ENCODE results near the gene DNM2. TPM values are rescaled to one million over a fixed set of nuclear protein-coding genes. Genes with fewer than 3 reads are reported as not detected.

DNM2 gene
- total RNA-seq, 1 donor from 2014 or later = 184 TPM

DNA sequence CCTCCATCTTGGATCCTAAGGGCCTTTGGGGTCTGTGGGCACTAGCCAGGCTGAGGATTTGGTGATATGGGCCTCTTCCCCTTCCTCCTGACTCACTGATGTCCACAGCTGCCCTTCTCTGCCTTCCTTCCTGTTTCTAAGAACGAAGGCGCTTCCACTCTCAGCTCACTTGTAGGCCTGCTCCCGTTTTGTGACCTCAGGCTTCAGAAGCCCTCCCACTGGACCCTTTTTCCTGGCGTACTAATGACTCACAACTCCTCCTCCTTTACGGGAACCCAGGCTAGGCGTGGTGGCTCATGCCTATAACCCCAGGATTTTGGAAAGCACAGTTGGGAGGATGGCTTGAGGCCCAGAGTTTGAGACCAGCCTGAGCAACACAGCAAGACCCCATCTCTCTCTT is 62.5 kb downstream of the DNM2 start:
- Mint-ChIP-seq H3K9me3 (ENCODE audit: unreplicated experiment) (no peaks in the 10 kb centered on the region), H3K27me3 (ENCODE audit: unreplicated experiment) (peaks cover 6% of the 10 kb centered on the region), H3K4me1 (ENCODE audit: unreplicated experiment) (peaks cover 13% of the 10 kb centered on the region), H3K27ac (ENCODE audit: unreplicated experiment) (peak overlapping the region; percentile 79), H3K4me3 (ENCODE audit: unreplicated experiment) (peak overlapping the region; percentile 52), H3K36me3 (ENCODE audit: low read depth, unreplicated experiment) (peaks cover 48% of the 10 kb centered on the region)
- TF ChIP-seq, protein P1, sequence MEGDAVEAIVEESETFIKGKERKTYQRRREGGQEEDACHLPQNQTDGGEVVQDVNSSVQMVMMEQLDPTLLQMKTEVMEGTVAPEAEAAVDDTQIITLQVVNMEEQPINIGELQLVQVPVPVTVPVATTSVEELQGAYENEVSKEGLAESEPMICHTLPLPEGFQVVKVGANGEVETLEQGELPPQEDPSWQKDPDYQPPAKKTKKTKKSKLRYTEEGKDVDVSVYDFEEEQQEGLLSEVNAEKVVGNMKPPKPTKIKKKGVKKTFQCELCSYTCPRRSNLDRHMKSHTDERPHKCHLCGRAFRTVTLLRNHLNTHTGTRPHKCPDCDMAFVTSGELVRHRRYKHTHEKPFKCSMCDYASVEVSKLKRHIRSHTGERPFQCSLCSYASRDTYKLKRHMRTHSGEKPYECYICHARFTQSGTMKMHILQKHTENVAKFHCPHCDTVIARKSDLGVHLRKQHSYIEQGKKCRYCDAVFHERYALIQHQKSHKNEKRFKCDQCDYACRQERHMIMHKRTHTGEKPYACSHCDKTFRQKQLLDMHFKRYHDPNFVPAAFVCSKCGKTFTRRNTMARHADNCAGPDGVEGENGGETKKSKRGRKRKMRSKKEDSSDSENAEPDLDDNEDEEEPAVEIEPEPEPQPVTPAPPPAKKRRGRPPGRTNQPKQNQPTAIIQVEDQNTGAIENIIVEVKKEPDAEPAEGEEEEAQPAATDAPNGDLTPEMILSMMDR (IDR thresholded peaks at IDR 0.05; ENCODE audit: unreplicated experiment) = no peak
- DNase-seq (ENCODE audit: low spot score) = no peak

DNA sequence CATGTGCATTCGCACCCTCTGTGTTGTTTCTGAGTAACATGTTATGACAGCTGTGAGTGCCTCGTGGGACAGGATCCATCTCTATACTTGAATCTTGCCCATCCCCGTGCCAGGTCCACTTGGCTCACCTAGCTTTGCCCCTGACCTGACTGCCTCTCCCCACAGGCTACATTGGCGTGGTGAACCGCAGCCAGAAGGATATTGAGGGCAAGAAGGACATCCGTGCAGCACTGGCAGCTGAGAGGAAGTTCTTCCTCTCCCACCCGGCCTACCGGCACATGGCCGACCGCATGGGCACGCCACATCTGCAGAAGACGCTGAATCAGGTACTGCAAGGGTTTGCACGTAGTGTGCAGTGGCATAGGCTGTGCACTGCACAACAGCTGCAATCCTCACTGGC is 64.9 kb downstream of the DNM2 start:
- Mint-ChIP-seq H3K9me3 (ENCODE audit: unreplicated experiment) (no peaks in the 10 kb centered on the region), H3K36me3 (ENCODE audit: low read depth, unreplicated experiment) (peaks cover 51% of the 10 kb centered on the region)

DNA sequence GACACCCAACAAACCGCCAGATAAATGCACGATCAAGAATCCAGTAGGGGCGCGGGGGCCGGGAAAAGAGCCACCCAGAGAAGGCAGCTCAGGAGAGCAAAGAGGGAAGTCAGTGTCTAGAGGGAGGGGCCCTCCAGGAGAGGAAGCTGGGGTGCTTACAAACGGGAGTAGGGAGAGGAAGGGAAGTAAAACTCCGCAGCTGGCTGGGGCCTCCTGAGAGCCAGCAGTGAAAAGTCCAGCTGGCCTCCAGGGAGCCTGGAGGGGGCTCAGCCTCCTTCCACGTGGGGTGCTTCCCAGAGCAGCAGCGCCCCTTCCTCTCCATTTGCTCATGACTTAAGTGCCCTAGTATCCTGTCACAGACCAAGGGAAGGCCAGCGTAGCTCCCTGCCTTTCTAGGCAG is 66.4 kb downstream of the DNM2 start:
- peaks cover 58% of the 10 kb centered on the region for H3K36me3 Mint-ChIP-seq (ENCODE audit: low read depth, unreplicated experiment)
- H3K4me1 Mint-ChIP-seq (ENCODE audit: unreplicated experiment) = peaks cover 13% of the 10 kb centered on the region
- H3K27ac Mint-ChIP-seq (ENCODE audit: unreplicated experiment) = peak overlapping the region; percentile 78
- peak overlapping the region; percentile 56 for H3K4me3 Mint-ChIP-seq (ENCODE audit: unreplicated experiment)
- H3K9me3 Mint-ChIP-seq (ENCODE audit: unreplicated experiment) = no peaks in the 10 kb centered on the region
- H3K27me3 Mint-ChIP-seq (ENCODE audit: unreplicated experiment) = peaks cover 10% of the 10 kb centered on the region
- TF ChIP-seq, protein P1 (IDR thresholded peaks at IDR 0.05; ENCODE audit: unreplicated experiment) = no peak
- no peak for DNase-seq (ENCODE audit: low spot score)

More for the DNA sequence above, 64.9 kb downstream of the DNM2 start:
- H3K27me3 Mint-ChIP-seq (ENCODE audit: unreplicated experiment) = peaks cover 6% of the 10 kb centered on the region
- TF ChIP-seq, protein P1 (IDR thresholded peaks at IDR 0.05; ENCODE audit: unreplicated experiment) = no peak
- peaks cover 13% of the 10 kb centered on the region for H3K4me1 Mint-ChIP-seq (ENCODE audit: unreplicated experiment)
- DNase-seq (ENCODE audit: low spot score) = no peak
- H3K4me3 Mint-ChIP-seq (ENCODE audit: unreplicated experiment) = no peak overlapping the region
- peak overlapping the region; percentile 65 for H3K27ac Mint-ChIP-seq (ENCODE audit: unreplicated experiment)

DNA sequence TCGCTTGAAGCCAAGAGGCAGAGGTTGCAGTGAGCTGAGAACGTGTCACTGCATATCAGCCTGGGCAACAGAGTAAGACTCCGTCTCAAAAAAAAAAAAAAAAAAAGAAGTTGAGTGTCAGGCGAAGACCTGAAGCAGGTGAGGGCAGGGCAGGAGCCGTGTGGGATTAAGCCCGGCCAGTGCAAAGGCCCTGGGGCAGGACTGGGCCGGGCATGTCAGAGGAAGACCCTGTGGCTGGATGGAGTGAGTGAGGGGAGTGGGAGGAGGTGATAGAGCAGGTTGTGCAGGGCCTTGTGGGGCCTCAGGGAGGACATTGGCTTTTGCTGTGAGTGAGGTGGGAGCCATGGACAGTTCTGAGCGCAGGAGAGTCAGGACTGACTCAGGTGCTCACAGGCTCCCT is 70.3 kb downstream of the DNM2 start:
- H3K4me3 Mint-ChIP-seq (ENCODE audit: unreplicated experiment) = no peak overlapping the region
- DNase-seq (ENCODE audit: low spot score) = no peak
- H3K27ac Mint-ChIP-seq (ENCODE audit: unreplicated experiment) = peak overlapping the region; percentile 61
- TF ChIP-seq, protein P1 (IDR thresholded peaks at IDR 0.05; ENCODE audit: unreplicated experiment) = no peak
- H3K27me3 Mint-ChIP-seq (ENCODE audit: unreplicated experiment) = peaks cover 13% of the 10 kb centered on the region
- peaks cover 4% of the 10 kb centered on the region for H3K4me1 Mint-ChIP-seq (ENCODE audit: unreplicated experiment)
- no peaks in the 10 kb centered on the region for H3K9me3 Mint-ChIP-seq (ENCODE audit: unreplicated experiment)
- peaks cover 47% of the 10 kb centered on the region for H3K36me3 Mint-ChIP-seq (ENCODE audit: low read depth, unreplicated experiment)

DNA sequence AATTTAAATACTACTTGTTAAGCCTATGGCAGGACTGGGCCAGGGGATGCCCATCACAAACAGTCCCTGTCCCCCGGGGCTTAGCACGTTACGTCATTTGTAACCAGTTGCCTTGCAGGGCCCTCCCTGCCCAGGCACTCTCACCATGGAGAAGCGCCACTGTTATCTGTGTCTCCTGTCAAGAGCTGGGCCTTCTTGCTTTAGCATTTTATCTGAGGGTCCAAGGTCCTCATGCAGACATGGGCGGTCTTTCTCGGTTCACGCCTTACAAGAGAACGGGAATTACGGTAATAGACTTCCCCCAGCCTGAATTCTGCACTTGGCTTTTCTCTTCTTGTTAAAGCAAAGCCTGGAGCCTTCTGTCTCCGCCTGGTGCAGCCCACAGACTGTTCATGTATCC is 72.0 kb downstream of the DNM2 start:
- H3K4me1 Mint-ChIP-seq (ENCODE audit: unreplicated experiment) = no peaks in the 10 kb centered on the region
- no peak overlapping the region for H3K27ac Mint-ChIP-seq (ENCODE audit: unreplicated experiment)
- H3K36me3 Mint-ChIP-seq (ENCODE audit: low read depth, unreplicated experiment) = peaks cover 43% of the 10 kb centered on the region
- no peak for DNase-seq (ENCODE audit: low spot score)
- no peak overlapping the region for H3K4me3 Mint-ChIP-seq (ENCODE audit: unreplicated experiment)
- TF ChIP-seq, protein P1 (IDR thresholded peaks at IDR 0.05; ENCODE audit: unreplicated experiment) = no peak
- H3K9me3 Mint-ChIP-seq (ENCODE audit: unreplicated experiment) = no peaks in the 10 kb centered on the region
- H3K27me3 Mint-ChIP-seq (ENCODE audit: unreplicated experiment) = peaks cover 10% of the 10 kb centered on the region
